K562 (cell line): ENCODE measurements around the gene NAPB. TPM values are rescaled to one million over a fixed set of nuclear protein-coding genes. Genes with fewer than 3 reads are reported as not detected.

Experiments
- SRSF7 ChIP-seq: fragments of 200-400 bp; formaldehyde crosslinking; optimal IDR thresholded peaks from 2 replicates; pipeline ENCODE3; 2017; ENCODE audit warnings: mild to moderate bottlenecking, low read depth, low read length
- polyA plus RNA-seq, 8 experiments: library from polyadenylated mRNA; depleted of rRNA in 4 of 8; stranded (reverse) in 5 of 8; unstranded in 3 of 8; fragments of >200 nt; fragmentation: Nextera tagmentation in 2 of 8; fragmentation: Illumina TruSeq in 1 of 8; extraction: Ambion mirVana in 2 of 8; extraction: Trizol in 1 of 8; gene quantifications; 2 replicates each; pipeline versions ENCODE4 v1.2.1 to v1.2.3, GENCODE V29; 2011 to 2014; ENCODE audit warnings: inconsistent platforms in 1 of 8, missing spikeins in 1 of 8
- total RNA-seq, 7 experiments: library from RNA; depleted of rRNA in 6 of 7; stranded (reverse); fragments of >200 nt in 6 of 7; fragmentation: Illumina TruSeq in 2 of 7; extraction: Trizol in 2 of 7; gene quantifications; 2 replicates each; pipeline versions ENCODE4 v1.2.1 to v1.2.3, GENCODE V29; 2011 to 2021; ENCODE audit warnings: low replicate concordance in 1 of 7
- TF ChIP-seq, protein P1 (sequence below): fragments of 200-800 bp; sonication (Bioruptor generic); IDR thresholded peaks from 2 replicates; pipeline ENCODE4 v1.6.1; 2016; ENCODE audit warnings: missing genetic modification characterization, missing compliant biosample characterization
- TF ChIP-seq, protein P2 (sequence below): sonication (generic); formaldehyde crosslinking; IDR thresholded peaks from 2 replicates; pipeline ENCODE4 v1.8.1; 2023; ENCODE audit warnings: missing genetic modification reagents, mild to moderate bottlenecking, borderline replicate concordance

NAPB gene
- total and polyA plus RNA-seq, 9 of the 15 experiments (the other 6 are each of a cell fraction or from before 2014, with no cell fraction given) = 1.4 to 7.7 (median 5.2) TPM

DNA sequence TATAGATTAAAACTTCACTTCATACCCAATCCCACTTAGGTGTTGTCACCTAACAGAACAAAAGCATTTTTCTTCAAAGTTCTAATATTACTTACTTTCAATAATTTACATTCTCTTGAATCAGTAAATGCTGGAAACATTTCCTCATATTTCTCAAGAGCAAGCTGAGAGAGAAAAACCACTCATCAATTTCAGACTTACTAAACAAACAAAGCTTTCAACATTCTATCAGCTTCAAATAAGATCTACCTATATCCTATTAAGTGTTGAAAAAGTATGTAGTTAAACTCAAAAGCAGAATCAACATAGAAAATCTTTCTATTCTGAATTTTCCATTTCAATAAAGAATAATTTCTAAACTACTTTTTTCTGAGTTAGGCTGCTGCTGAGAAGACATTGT, 41.5 kb downstream of the NAPB start (continued):
- TF ChIP-seq, protein P1, sequence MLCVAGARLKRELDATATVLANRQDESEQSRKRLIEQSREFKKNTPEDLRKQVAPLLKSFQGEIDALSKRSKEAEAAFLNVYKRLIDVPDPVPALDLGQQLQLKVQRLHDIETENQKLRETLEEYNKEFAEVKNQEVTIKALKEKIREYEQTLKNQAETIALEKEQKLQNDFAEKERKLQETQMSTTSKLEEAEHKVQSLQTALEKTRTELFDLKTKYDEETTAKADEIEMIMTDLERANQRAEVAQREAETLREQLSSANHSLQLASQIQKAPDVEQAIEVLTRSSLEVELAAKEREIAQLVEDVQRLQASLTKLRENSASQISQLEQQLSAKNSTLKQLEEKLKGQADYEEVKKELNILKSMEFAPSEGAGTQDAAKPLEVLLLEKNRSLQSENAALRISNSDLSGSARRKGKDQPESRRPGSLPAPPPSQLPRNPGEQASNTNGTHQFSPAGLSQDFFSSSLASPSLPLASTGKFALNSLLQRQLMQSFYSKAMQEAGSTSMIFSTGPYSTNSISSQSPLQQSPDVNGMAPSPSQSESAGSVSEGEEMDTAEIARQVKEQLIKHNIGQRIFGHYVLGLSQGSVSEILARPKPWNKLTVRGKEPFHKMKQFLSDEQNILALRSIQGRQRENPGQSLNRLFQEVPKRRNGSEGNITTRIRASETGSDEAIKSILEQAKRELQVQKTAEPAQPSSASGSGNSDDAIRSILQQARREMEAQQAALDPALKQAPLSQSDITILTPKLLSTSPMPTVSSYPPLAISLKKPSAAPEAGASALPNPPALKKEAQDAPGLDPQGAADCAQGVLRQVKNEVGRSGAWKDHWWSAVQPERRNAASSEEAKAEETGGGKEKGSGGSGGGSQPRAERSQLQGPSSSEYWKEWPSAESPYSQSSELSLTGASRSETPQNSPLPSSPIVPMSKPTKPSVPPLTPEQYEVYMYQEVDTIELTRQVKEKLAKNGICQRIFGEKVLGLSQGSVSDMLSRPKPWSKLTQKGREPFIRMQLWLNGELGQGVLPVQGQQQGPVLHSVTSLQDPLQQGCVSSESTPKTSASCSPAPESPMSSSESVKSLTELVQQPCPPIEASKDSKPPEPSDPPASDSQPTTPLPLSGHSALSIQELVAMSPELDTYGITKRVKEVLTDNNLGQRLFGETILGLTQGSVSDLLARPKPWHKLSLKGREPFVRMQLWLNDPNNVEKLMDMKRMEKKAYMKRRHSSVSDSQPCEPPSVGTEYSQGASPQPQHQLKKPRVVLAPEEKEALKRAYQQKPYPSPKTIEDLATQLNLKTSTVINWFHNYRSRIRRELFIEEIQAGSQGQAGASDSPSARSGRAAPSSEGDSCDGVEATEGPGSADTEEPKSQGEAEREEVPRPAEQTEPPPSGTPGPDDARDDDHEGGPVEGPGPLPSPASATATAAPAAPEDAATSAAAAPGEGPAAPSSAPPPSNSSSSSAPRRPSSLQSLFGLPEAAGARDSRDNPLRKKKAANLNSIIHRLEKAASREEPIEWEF (CRISPR knock-in tag) = no peak
- no peak for TF ChIP-seq SRSF7
- TF ChIP-seq, protein P2, sequence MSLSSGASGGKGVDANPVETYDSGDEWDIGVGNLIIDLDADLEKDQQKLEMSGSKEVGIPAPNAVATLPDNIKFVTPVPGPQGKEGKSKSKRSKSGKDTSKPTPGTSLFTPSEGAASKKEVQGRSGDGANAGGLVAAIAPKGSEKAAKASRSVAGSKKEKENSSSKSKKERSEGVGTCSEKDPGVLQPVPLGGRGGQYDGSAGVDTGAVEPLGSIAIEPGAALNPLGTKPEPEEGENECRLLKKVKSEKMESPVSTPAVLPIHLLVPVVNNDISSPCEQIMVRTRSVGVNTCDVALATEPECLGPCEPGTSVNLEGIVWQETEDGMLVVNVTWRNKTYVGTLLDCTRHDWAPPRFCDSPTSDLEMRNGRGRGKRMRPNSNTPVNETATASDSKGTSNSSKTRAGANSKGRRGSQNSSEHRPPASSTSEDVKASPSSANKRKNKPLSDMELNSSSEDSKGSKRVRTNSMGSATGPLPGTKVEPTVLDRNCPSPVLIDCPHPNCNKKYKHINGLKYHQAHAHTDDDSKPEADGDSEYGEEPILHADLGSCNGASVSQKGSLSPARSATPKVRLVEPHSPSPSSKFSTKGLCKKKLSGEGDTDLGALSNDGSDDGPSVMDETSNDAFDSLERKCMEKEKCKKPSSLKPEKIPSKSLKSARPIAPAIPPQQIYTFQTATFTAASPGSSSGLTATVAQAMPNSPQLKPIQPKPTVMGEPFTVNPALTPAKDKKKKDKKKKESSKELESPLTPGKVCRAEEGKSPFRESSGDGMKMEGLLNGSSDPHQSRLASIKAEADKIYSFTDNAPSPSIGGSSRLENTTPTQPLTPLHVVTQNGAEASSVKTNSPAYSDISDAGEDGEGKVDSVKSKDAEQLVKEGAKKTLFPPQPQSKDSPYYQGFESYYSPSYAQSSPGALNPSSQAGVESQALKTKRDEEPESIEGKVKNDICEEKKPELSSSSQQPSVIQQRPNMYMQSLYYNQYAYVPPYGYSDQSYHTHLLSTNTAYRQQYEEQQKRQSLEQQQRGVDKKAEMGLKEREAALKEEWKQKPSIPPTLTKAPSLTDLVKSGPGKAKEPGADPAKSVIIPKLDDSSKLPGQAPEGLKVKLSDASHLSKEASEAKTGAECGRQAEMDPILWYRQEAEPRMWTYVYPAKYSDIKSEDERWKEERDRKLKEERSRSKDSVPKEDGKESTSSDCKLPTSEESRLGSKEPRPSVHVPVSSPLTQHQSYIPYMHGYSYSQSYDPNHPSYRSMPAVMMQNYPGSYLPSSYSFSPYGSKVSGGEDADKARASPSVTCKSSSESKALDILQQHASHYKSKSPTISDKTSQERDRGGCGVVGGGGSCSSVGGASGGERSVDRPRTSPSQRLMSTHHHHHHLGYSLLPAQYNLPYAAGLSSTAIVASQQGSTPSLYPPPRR (CRISPR knock-in tag) = no peak
